ENCODE measurements around the gene FRY.

DNA sequence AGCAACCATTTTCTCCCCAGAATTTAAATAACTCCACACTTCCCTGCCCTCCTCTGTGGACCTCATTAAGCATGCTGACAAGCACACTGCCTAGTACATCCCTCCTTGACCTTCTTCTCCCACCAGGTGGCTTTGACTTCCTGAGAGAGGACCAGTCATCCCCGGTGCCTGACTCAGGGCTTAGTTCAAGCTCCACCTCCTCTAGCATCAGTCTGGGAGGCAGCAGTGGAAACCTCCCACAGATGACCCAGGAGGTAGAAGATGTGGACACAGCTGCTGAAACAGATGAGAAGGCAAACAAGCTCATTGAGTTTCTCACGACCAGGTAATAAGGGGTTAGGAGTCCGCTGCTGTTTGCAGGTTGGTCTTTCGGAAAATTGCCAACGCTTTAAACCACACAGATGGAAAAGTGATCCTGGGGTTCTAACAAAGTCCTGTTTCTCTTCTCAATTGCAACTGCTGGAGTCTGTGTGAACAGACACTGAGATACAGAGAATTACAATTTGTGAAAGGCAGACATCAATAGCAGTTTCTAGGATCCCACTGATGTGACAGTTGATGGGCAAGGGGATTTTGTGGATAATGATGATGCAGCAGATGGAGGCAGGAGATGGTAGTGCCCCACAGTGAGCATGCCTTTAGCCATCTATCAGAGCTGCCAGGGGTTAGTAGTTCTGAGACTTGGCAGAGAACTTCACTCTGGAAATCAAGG is 196.9 kb downstream of the FRY start:
- TF ChIP-seq, protein P1, sequence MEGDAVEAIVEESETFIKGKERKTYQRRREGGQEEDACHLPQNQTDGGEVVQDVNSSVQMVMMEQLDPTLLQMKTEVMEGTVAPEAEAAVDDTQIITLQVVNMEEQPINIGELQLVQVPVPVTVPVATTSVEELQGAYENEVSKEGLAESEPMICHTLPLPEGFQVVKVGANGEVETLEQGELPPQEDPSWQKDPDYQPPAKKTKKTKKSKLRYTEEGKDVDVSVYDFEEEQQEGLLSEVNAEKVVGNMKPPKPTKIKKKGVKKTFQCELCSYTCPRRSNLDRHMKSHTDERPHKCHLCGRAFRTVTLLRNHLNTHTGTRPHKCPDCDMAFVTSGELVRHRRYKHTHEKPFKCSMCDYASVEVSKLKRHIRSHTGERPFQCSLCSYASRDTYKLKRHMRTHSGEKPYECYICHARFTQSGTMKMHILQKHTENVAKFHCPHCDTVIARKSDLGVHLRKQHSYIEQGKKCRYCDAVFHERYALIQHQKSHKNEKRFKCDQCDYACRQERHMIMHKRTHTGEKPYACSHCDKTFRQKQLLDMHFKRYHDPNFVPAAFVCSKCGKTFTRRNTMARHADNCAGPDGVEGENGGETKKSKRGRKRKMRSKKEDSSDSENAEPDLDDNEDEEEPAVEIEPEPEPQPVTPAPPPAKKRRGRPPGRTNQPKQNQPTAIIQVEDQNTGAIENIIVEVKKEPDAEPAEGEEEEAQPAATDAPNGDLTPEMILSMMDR (IDR thresholded peaks at IDR 0.05) = no peak
- no peak for TF ChIP-seq POLR2A (IDR thresholded peaks at IDR 0.05)
